H1 (cell line): ENCODE measurements around the gene GRID2. TPM values are rescaled to one million over a fixed set of nuclear protein-coding genes. Genes with fewer than 3 reads are reported as not detected.

Experiments
- CTCF ChIA-PET: fragments of 300-600 bp; sonication (Branson Sonifier 250); formaldehyde crosslinking; loops from one replicate; lab custom pipeline; 2021; ENCODE audit not compliant: partially characterized antibody; lab: Charles Lee
- POLR2A ChIA-PET: fragments of 300-600 bp; sonication (Branson Sonifier 250); formaldehyde crosslinking; loops from one replicate; lab custom pipeline; 2021; ENCODE audit warnings: inconsistent platforms; ENCODE audit not compliant: partially characterized antibody; lab: Charles Lee
- DNase-seq, 2 experiments: peaks; one replicate each; pipeline versions ENCODE4 v3.0.0 to v3.0.0-alpha.2; 2010 to 2022; ENCODE audit warnings: low spot score in 2 of 2, low read depth in 1 of 2, mixed read lengths in 1 of 2
- FAIRE-seq: peaks from 2 replicates; lab custom pipeline; 2011; peaks lifted over from hg19 to GRCh38; lab: Jason Lieb, UNC
- H2AFZ ChIP-seq: 2 replicates; pipeline ENCODE4 v1.8.1; 2012; ENCODE audit warnings: low read length, inconsistent platforms
- H2AK5ac ChIP-seq: 2 replicates; pipeline ENCODE4 v1.6.1; 2013; ENCODE audit warnings: low read depth, low read length
- H2BK120ac ChIP-seq: replicated peaks from 2 replicates; pipeline ENCODE3; 2013; ENCODE audit warnings: low read depth, low read length, inconsistent platforms
- H2BK12ac ChIP-seq: 2 replicates; pipeline ENCODE4 v1.6.1; 2013; ENCODE audit warnings: low read depth, low read length
- H2BK15ac ChIP-seq: 2 replicates; pipeline ENCODE4 v1.6.1; 2013; ENCODE audit warnings: low read length
- H2BK20ac ChIP-seq: 2 replicates; pipeline ENCODE4 v1.6.1; 2013; ENCODE audit warnings: low read length
- H2BK5ac ChIP-seq: 2 replicates; pipeline ENCODE4 v1.6.1; 2013; ENCODE audit warnings: low read depth, low read length
- H3K14ac ChIP-seq: 2 replicates; pipeline ENCODE4 v1.6.1; 2013; ENCODE audit warnings: inconsistent platforms; ENCODE audit not compliant: insufficient read length
- H3K18ac ChIP-seq: 2 replicates; pipeline ENCODE4 v1.6.1; 2013; ENCODE audit warnings: low read length; ENCODE audit errors: extremely low read depth
- H3K23ac ChIP-seq: 2 replicates; pipeline ENCODE4 v1.6.1; 2013; ENCODE audit warnings: inconsistent platforms; ENCODE audit not compliant: insufficient read length
- H3K23me2 ChIP-seq: 2 replicates; pipeline ENCODE4 v1.6.1; 2013; ENCODE audit warnings: low read depth, low read length
- H3K27ac ChIP-seq: 2 replicates; pipeline ENCODE4 v1.6.1; 2011; ENCODE audit warnings: low read depth, low read length, inconsistent platforms
- H3K27me3 ChIP-seq, 4 experiments: replicated peaks in 1 of 4; 1 replicate in 1 of 4; 2 replicates in 3 of 4; pipeline versions ENCODE4 v1.6.1 to v1.8.1; 2011 to 2013; ENCODE audit warnings: low read length in 3 of 4, mild to moderate bottlenecking in 3 of 4, inconsistent platforms in 2 of 4, mixed read lengths in 2 of 4, moderate library complexity in 1 of 4; ENCODE audit not compliant: control insufficient read depth in 3 of 4, insufficient read depth in 3 of 4; ENCODE audit errors: extremely low read depth in 1 of 4
- H3K36me3 ChIP-seq, 4 experiments: 2 replicates each; pipeline versions ENCODE4 v1.6.1 to v1.8.1; 2011 to 2013; ENCODE audit warnings: mild to moderate bottlenecking in 4 of 4, low read length in 3 of 4, moderate library complexity in 2 of 4, control low read depth in 1 of 4, inconsistent platforms in 1 of 4; ENCODE audit not compliant: insufficient read depth in 4 of 4, control insufficient read depth in 2 of 4
- H3K4ac ChIP-seq: replicated peaks from 2 replicates; pipeline ENCODE3; 2013; ENCODE audit warnings: low read length, low read depth, mixed read lengths, inconsistent platforms; ENCODE audit not compliant: insufficient read length
- H3K4me1 ChIP-seq, 4 experiments: replicated peaks in 1 of 4; 1 replicate in 1 of 4; 2 replicates in 3 of 4; pipeline versions ENCODE4 v1.6.1 to v1.8.1; 2011 to 2013; ENCODE audit warnings: low read length in 3 of 4, inconsistent platforms in 2 of 4, mixed read lengths in 1 of 4; ENCODE audit not compliant: insufficient read depth in 4 of 4, control insufficient read depth in 3 of 4
- H3K4me2 ChIP-seq, 2 experiments: 2 replicates each; pipeline versions ENCODE4 v1.6.1 to v1.8.1; 2011 to 2013; ENCODE audit warnings: low read depth in 2 of 2, low read length in 2 of 2, control low read depth in 1 of 2, inconsistent platforms in 1 of 2, mild to moderate bottlenecking in 1 of 2; ENCODE audit not compliant: insufficient read depth in 1 of 2
- H3K4me3 ChIP-seq, 4 experiments: fragments of 200-600, 300-600 bp in 1 of 4; sonication (generic), shearing (Covaris generic), sonication (Bioruptor Twin) in 1 of 4; 2 replicates each; pipeline versions ENCODE4 v1.5.1 to v1.8.1; 2011 to 2016; ENCODE audit warnings: low read length in 4 of 4, low read depth in 3 of 4, control low read depth in 2 of 4, inconsistent platforms in 2 of 4, mild to moderate bottlenecking in 2 of 4, mixed read lengths in 1 of 4, moderate library complexity in 1 of 4; ENCODE audit not compliant: insufficient read depth in 2 of 4; ENCODE audit errors: extremely low read depth in 1 of 4
- H3K56ac ChIP-seq: replicated peaks from 2 replicates; pipeline ENCODE3; 2013; ENCODE audit warnings: low read depth, mild to moderate bottlenecking, mixed read lengths, low read length, inconsistent platforms; ENCODE audit not compliant: insufficient read length
- H3K79me1 ChIP-seq: 2 replicates; pipeline ENCODE4 v1.6.1; 2013; ENCODE audit warnings: low read depth, low read length, control low read depth
- H3K79me2 ChIP-seq, 2 experiments: 2 replicates each; pipeline versions ENCODE4 v1.6.1 to v1.8.1; 2012 to 2013; ENCODE audit warnings: low read length in 2 of 2, mild to moderate bottlenecking in 2 of 2, inconsistent platforms in 1 of 2; ENCODE audit not compliant: insufficient read depth in 2 of 2, control insufficient read depth in 1 of 2
- H3K9ac ChIP-seq, 4 experiments: replicated peaks in 1 of 4; 1 replicate in 1 of 4; 2 replicates in 3 of 4; pipeline versions ENCODE4 v1.6.1 to v1.8.1; 2011 to 2013; ENCODE audit warnings: low read depth in 3 of 4, low read length in 3 of 4, control low read depth in 2 of 4, mild to moderate bottlenecking in 2 of 4, moderate library complexity in 2 of 4, inconsistent platforms in 1 of 4; ENCODE audit errors: extremely low read depth in 1 of 4
- H3K9me3 ChIP-seq, 2 experiments: 2 replicates each; pipeline versions ENCODE4 v1.6.1 to v1.8.1; 2012 to 2013; ENCODE audit warnings: mild to moderate bottlenecking in 2 of 2, moderate library complexity in 2 of 2, control low read depth in 1 of 2, inconsistent platforms in 1 of 2, low read depth in 1 of 2, low read length in 1 of 2, mixed read lengths in 1 of 2; ENCODE audit not compliant: insufficient read depth in 2 of 2
- H4K20me1 ChIP-seq, 2 experiments: replicated peaks in 1 of 2; 2 replicates each; pipeline versions ENCODE3 to v1.8.1; 2011 to 2013; ENCODE audit warnings: inconsistent platforms in 2 of 2, low read length in 2 of 2, mild to moderate bottlenecking in 1 of 2; ENCODE audit not compliant: insufficient read depth in 2 of 2, control insufficient read depth in 1 of 2
- H4K5ac ChIP-seq: 2 replicates; pipeline ENCODE4 v1.6.1; 2013; ENCODE audit warnings: low read length, low read depth, mixed read lengths, inconsistent platforms; ENCODE audit not compliant: insufficient read length
- H4K8ac ChIP-seq: 2 replicates; pipeline ENCODE4 v1.8.0; 2013; ENCODE audit warnings: mild to moderate bottlenecking, moderate library complexity, low read length, inconsistent platforms; ENCODE audit not compliant: insufficient read depth; ENCODE audit errors: extremely low read depth
- H4K91ac ChIP-seq: replicated peaks from 2 replicates; pipeline ENCODE3; 2013; ENCODE audit warnings: low read length, mixed read lengths, inconsistent platforms; ENCODE audit not compliant: insufficient read length
- BRCA1 ChIP-seq: IDR thresholded peaks from 2 replicates; pipeline ENCODE4 v1.6.1; 2012; ENCODE audit warnings: low read depth, low read length, improper control_type of control experiment
- CHD1 ChIP-seq: IDR thresholded peaks from 2 replicates; pipeline ENCODE4 v1.6.1; 2012; ENCODE audit warnings: low read depth, low read length, improper control_type of control experiment
- HDAC2 ChIP-seq, 2 experiments: fragments of 300-600 bp in 1 of 2; sonication (generic) in 1 of 2; IDR thresholded peaks; 2 replicates each; pipeline ENCODE4 v1.6.1; 2011 to 2012; ENCODE audit warnings: low read depth in 2 of 2, low read length in 2 of 2, mild to moderate bottlenecking in 2 of 2, moderate library complexity in 2 of 2, borderline replicate concordance in 1 of 2, inconsistent platforms in 1 of 2
- HDAC6 ChIP-seq: IDR thresholded peaks from one replicate; pipeline ENCODE4 v1.7.1; 2012; ENCODE audit warnings: low read depth, mild to moderate bottlenecking, inconsistent platforms, low read length, moderate library complexity
- JUN ChIP-seq: IDR thresholded peaks from 2 replicates; pipeline ENCODE4 v1.6.1; 2011; ENCODE audit warnings: low read depth, mild to moderate bottlenecking, improper control_type of control experiment, low read length
- RBBP5 ChIP-seq: IDR thresholded peaks from 2 replicates; pipeline ENCODE4 v1.7.1; 2012; ENCODE audit warnings: low read depth, mild to moderate bottlenecking, inconsistent platforms, low read length, moderate library complexity, borderline replicate concordance
- RFX5 ChIP-seq: IDR thresholded peaks from 2 replicates; pipeline ENCODE4 v1.6.1; 2011; ENCODE audit warnings: low read depth, low read length, improper control_type of control experiment, borderline replicate concordance
- SIX5 ChIP-seq: IDR thresholded peaks from 2 replicates; pipeline ENCODE4 v1.6.1; 2011; ENCODE audit warnings: mild to moderate bottlenecking, low read depth, low read length
- TAF7 ChIP-seq: optimal IDR thresholded peaks from 2 replicates; pipeline ENCODE3; 2011; ENCODE audit warnings: low read depth, mild to moderate bottlenecking, inconsistent platforms, low read length, moderate library complexity, borderline replicate concordance
- WGBS, 2 experiments: shearing (Covaris generic) in 1 of 2; methylation state at CpG; one replicate each; pipeline versions ENCODE4 v1.1.6 to v1.1.7; 2013 to 2015; ENCODE audit warnings: low lambda C conversion rate in 2 of 2, mixed read lengths in 2 of 2, inconsistent platforms in 1 of 2, low coverage in 1 of 2, missing lambda C conversion rate in 1 of 2; ENCODE audit not compliant: insufficient replicate concordance in 2 of 2, insufficient coverage in 1 of 2, insufficient read length in 1 of 2; ENCODE audit errors: extremely low coverage in 1 of 2, missing lambda C conversion rate in 1 of 2; 5-methylcytosine and 5-hydroxymethylcytosine counted together
- polyA plus RNA-seq, 7 experiments: library from polyadenylated mRNA; depleted of rRNA in 3 of 7; stranded (reverse) in 5 of 7; unstranded in 2 of 7; fragments of >200 nt in 5 of 7; fragments of 200-250 nt in 2 of 7; gene quantifications; 1 replicate in 5 of 7; 2 replicates in 1 of 7; 4 replicates in 1 of 7; pipeline versions ENCODE4 v1.2.1 to v1.2.3, GENCODE V29; 2011 to 2013; ENCODE audit warnings: missing spikeins in 2 of 7, mixed read lengths in 2 of 7
- total RNA-seq: library from RNA; stranded (reverse); fragmentation: NEBNext Ultra II Directional; extraction: Animal tissue kit (Norgen Biotek cat#: 25700); gene quantifications from 2 replicates; pipeline ENCODE4 v1.2.1, GENCODE V29; 2021
- TF ChIP-seq, protein P1 (sequence below): IDR thresholded peaks from 2 replicates; pipeline ENCODE4 v1.6.1; 2011; ENCODE audit warnings: low read depth, mild to moderate bottlenecking, low read length; ENCODE audit not compliant: insufficient read depth
- TF ChIP-seq, protein P2 (sequence below), 3 experiments: IDR thresholded peaks; 1 replicate in 2 of 3; 2 replicates in 1 of 3; pipeline versions ENCODE4 v1.5.1 to v1.6.1; 2011; ENCODE audit warnings: low read length in 3 of 3, mild to moderate bottlenecking in 3 of 3, inconsistent platforms in 2 of 3, low read depth in 1 of 3, moderate library complexity in 1 of 3; ENCODE audit not compliant: insufficient read depth in 1 of 3; ENCODE audit errors: control extremely low read depth in 1 of 3

Gene GRID2
- total and polyA plus RNA-seq, 2 of the 8 experiments (the other 6 are each of a cell fraction or from before 2014, with no cell fraction given) = 31.1 to 81.9 TPM

DNA sequence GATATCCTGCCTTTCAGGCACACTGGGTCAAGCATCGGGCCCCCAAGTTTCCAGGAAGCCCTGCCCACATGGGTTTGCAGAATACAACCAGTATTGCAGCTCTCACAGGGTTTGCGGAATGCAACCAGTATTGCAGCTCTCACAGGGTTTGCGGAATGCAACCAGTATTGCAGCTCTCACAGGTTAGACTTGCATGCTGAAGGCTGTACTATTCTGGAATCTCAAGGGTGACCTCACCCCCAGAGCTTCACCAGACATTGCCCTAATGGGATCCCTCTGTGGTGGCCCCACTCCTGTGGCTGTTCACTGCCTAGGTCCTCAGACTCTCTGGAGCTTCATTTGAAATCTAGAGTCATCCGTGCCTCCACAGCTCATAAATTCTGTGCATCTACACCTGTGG lies 884.1 kb downstream of the GRID2 start:
- Histone ChIP-seq H2BK5ac (no peak overlapping the region), H2AK5ac (no peak overlapping the region), H2BK12ac (no peak overlapping the region), H3K36me3 (no peaks in the 10 kb centered on the region), H3K4ac (no peak overlapping the region), H3K79me2 (no peaks in the 10 kb centered on the region), H3K23ac (no peak overlapping the region), H4K91ac (no peak overlapping the region), H3K9ac (no peak overlapping the region), H3K4me3 (no peak overlapping the region), H2BK120ac (no peak overlapping the region), H2AFZ (no peak overlapping the region), H3K4me2 (no peak overlapping the region), H3K23me2 (peaks cover 1% of the 10 kb centered on the region; the same call in 1 of the 2 replicates), H4K5ac (no peak overlapping the region), H3K27ac (no peak overlapping the region), H2BK20ac (no peak overlapping the region), H3K9me3 (no peaks in the 10 kb centered on the region), H3K27me3 (no peaks in the 10 kb centered on the region), H2BK15ac (no peak overlapping the region), H4K8ac (no peak overlapping the region), H3K79me1 (no peaks in the 10 kb centered on the region), H3K4me1 (no peaks in the 10 kb centered on the region), H3K56ac (no peak overlapping the region), H4K20me1 (no peaks in the 10 kb centered on the region), H3K14ac (no peak overlapping the region), H3K18ac (no peak overlapping the region)
- ChIA-PET CTCF (interaction anchor here (0.6 to 0.9 kb wide), 3 partner anchors 10 to 28 kb away, joined by 3 read pairs; no protein-coding TSS in a partner anchor), POLR2A (interaction anchor here (2.6 kb wide), 1 partner anchor 10 kb away, joined by 10 read pairs; no protein-coding TSS in a partner anchor)
- WGBS, 2 experiments = 93% methylated on average over 4 of the region's 4 CpGs; no CpG with 5 or more reads in 1 of the 2 experiments
- DNase-seq (no peak), FAIRE-seq (no peak)
- TF ChIP-seq CHD1 (no peak), HDAC2 (IDR thresholded peaks at IDR 0.05; ENCODE audit: borderline replicate concordance in 1 of 2, low read depth in 2 of 2, low read length in 2 of 2) (no peak), HDAC6 (no peak), RBBP5 (no peak), RFX5 (no peak), SIX5 (no peak), BRCA1 (no peak), JUN (no peak), TAF7 (no peak)
- TF ChIP-seq, protein P1, sequence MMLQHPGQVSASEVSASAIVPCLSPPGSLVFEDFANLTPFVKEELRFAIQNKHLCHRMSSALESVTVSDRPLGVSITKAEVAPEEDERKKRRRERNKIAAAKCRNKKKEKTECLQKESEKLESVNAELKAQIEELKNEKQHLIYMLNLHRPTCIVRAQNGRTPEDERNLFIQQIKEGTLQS = no peak
- TF ChIP-seq, protein P2, sequence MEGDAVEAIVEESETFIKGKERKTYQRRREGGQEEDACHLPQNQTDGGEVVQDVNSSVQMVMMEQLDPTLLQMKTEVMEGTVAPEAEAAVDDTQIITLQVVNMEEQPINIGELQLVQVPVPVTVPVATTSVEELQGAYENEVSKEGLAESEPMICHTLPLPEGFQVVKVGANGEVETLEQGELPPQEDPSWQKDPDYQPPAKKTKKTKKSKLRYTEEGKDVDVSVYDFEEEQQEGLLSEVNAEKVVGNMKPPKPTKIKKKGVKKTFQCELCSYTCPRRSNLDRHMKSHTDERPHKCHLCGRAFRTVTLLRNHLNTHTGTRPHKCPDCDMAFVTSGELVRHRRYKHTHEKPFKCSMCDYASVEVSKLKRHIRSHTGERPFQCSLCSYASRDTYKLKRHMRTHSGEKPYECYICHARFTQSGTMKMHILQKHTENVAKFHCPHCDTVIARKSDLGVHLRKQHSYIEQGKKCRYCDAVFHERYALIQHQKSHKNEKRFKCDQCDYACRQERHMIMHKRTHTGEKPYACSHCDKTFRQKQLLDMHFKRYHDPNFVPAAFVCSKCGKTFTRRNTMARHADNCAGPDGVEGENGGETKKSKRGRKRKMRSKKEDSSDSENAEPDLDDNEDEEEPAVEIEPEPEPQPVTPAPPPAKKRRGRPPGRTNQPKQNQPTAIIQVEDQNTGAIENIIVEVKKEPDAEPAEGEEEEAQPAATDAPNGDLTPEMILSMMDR (IDR thresholded peaks at IDR 0.05; ENCODE audit: control extremely low read depth in 1 of 3, insufficient read depth in 1 of 3, low read depth in 1 of 3, low read length in 3 of 3) = no peak
